ENCODE results near the gene CAPN11. TPM values are rescaled to one million over a fixed set of nuclear protein-coding genes. Genes with fewer than 3 reads are reported as not detected.

Gene CAPN11
- total RNA-seq, 1 donor from 2014 or later, result 0.27 TPM

- ATAC-seq, result no peak
- Histone ChIP-seq H3K4me1 (peaks cover 3% of the 10 kb centered on the region), H3K27me3 (ENCODE audit: low read depth) (no peaks in the 10 kb centered on the region), H3K36me3 (no peaks in the 10 kb centered on the region), H3K27ac (no peak overlapping the region), H3K4me3 (peak overlapping the region; percentile 3), H3K9me3 (no peaks in the 10 kb centered on the region)
- intact Hi-C loops (cut with DNase I), result loop anchor here (10.0 kb wide), 1 partner anchor 58 kb away; no protein-coding TSS in a partner anchor
- no peak for TF ChIP-seq CTCF (IDR thresholded peaks at IDR 0.05)
- no peak for DNase-seq
Measured at GRCh38 chr6:44176762-44177509, 18.3 kb downstream of the CAPN11 start.

- TF ChIP-seq CTCF (IDR thresholded peaks at IDR 0.05), result no peak
- Histone ChIP-seq H3K27ac (peak overlapping the region; percentile 18), H3K4me1 (peaks cover 2% of the 10 kb centered on the region), H3K36me3 (no peaks in the 10 kb centered on the region), H3K27me3 (ENCODE audit: low read depth) (no peaks in the 10 kb centered on the region), H3K4me3 (no peak overlapping the region), H3K9me3 (no peaks in the 10 kb centered on the region)
- ATAC-seq (peak; percentile 71 to 72), DNase-seq (peak; percentile 64)
- intact Hi-C loops (cut with DNase I), result loop anchor here (10.0 kb wide), 1 partner anchor 57 kb away; no protein-coding TSS in a partner anchor
Measured at GRCh38 chr6:44177691-44178423, 19.2 kb downstream of the CAPN11 start.

GRCh38 chr6:44178424-44179071 lies 19.9 kb downstream of the CAPN11 start:
- intact Hi-C loops (cut with DNase I), result loop anchor here (10.0 kb wide), 1 partner anchor 56 kb away; no protein-coding TSS in a partner anchor
- ATAC-seq (no peak), DNase-seq (peak; percentile 14)
- no peak for TF ChIP-seq CTCF (IDR thresholded peaks at IDR 0.05)
- no peak overlapping the region for H3K4me3 ChIP-seq
- no peaks in the 10 kb centered on the region for H3K27me3 ChIP-seq (ENCODE audit: low read depth)
- H3K4me1 ChIP-seq, result no peaks in the 10 kb centered on the region
- peak overlapping the region; percentile 21 for H3K27ac ChIP-seq
- H3K36me3 ChIP-seq, result no peaks in the 10 kb centered on the region
- no peaks in the 10 kb centered on the region for H3K9me3 ChIP-seq

GRCh38 chr6:44179072-44179536 lies 20.5 kb downstream of the CAPN11 start:
- no peak for ATAC-seq
- H3K36me3 ChIP-seq, result no peaks in the 10 kb centered on the region
- DNase-seq, result no peak
- H3K27me3 ChIP-seq (ENCODE audit: low read depth), result no peaks in the 10 kb centered on the region
- H3K9me3 ChIP-seq, result no peaks in the 10 kb centered on the region
- intact Hi-C loops (cut with DNase I), result loop anchor here (10.0 kb wide), 1 partner anchor 56 kb away; no protein-coding TSS in a partner anchor
- H3K27ac ChIP-seq, result peak overlapping the region; percentile 21
- H3K4me1 ChIP-seq, result no peaks in the 10 kb centered on the region
- no peak for TF ChIP-seq CTCF (IDR thresholded peaks at IDR 0.05)
- no peak overlapping the region for H3K4me3 ChIP-seq

GRCh38 chr6:44179648-44180047 lies 21.0 kb downstream of the CAPN11 start:
- H3K36me3 ChIP-seq, result no peaks in the 10 kb centered on the region
- ATAC-seq (no peak), DNase-seq (no peak)
- no peak for TF ChIP-seq CTCF (IDR thresholded peaks at IDR 0.05)
- no peak overlapping the region for H3K27ac ChIP-seq
- no peaks in the 10 kb centered on the region for H3K9me3 ChIP-seq
- H3K27me3 ChIP-seq (ENCODE audit: low read depth), result no peaks in the 10 kb centered on the region
- no peaks in the 10 kb centered on the region for H3K4me1 ChIP-seq
- intact Hi-C loops (cut with DNase I), result loop anchor here (10.0 kb wide), 1 partner anchor 55 kb away; no protein-coding TSS in a partner anchor
- H3K4me3 ChIP-seq, result no peak overlapping the region

All from lower lobe of right lung (tissue), 2 donors.